Measurements from ENCODE around the gene ECE1. TPM values are rescaled to one million over a fixed set of nuclear protein-coding genes. Genes with fewer than 3 reads are reported as not detected.
"Not testable (repeated sequence)": the region's sequence is repeated elsewhere in the genome, so short reads cannot be mapped to it uniquely, and the experiment has no call there.

ECE1 gene
- polyA plus RNA-seq, 1 donor: 46.0 TPM

GRCh38 chr1:21229246-21230000, 60.8 kb downstream of the ECE1 start:
- DNase-seq: no peak

GRCh38 chr1:21228224-21228623, 62.0 kb downstream of the ECE1 start:
- not testable (repeated sequence) for DNase-seq

GRCh38 chr1:21225065-21225464, 65.2 kb downstream of the ECE1 start:
- no peak for DNase-seq

- no peak for DNase-seq
Observed at GRCh38 chr1:21220815-21221214, 69.4 kb downstream of the ECE1 start.

DNA sequence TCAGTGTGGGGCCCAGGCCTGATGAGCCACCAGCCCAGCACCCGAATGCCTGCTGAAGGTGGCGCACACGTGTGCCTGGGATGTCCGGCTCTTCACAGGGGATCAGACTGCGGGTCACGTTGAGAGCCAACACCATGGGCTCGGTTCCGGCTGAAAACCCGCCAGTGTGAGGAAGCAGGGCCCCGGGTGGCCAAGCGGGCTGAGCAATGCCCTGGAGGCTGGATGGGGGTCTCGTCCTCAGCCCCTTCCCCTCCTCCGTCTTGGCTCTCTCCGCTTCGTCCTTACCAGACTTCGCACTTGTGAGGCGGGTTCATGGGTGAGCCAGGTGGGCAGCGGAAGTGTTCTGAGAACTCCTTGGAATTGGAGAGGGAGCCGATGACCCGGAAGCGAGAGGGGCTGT, 70.6 kb downstream of the ECE1 start:
- DNase-seq: no peak

DNA sequence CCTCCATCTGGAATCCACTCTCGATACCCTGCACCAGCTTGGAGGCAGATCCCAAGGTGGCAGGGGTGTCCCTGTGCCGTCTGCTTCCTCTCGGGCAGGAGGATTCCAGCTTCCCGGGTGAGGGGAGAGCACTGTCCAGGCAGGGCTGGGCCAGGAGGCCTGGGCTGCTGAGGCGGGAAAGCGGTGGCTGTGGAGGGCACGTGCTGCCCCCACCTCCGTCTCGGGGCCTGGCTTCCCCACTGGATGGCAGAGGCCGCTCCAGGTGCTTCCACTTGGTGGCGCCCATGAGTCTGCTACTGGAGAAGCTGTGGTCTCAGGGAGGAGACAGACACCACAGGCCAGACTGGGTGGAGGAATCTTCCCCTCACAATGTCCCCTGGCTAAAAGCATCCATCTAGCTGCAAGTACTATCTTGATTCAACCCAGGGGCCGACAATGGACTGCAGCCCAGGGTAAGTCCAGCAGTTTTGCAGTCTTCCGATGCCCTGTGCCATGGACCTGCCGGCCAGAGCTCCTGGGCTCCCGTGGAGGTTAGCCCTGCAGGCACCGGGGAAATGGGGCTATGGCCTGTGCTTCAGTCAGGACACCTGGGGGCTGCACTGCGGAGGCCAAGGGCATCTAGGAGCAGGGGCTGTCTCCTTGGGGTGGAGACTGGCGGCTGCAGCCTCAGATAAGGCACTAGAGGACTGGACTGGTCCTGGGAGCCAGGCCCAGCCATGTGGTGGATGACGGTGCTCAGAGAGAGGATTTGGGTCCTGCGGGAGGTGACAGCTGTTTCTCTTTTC, 72.3 kb downstream of the ECE1 start:
- no peak for DNase-seq

DNA sequence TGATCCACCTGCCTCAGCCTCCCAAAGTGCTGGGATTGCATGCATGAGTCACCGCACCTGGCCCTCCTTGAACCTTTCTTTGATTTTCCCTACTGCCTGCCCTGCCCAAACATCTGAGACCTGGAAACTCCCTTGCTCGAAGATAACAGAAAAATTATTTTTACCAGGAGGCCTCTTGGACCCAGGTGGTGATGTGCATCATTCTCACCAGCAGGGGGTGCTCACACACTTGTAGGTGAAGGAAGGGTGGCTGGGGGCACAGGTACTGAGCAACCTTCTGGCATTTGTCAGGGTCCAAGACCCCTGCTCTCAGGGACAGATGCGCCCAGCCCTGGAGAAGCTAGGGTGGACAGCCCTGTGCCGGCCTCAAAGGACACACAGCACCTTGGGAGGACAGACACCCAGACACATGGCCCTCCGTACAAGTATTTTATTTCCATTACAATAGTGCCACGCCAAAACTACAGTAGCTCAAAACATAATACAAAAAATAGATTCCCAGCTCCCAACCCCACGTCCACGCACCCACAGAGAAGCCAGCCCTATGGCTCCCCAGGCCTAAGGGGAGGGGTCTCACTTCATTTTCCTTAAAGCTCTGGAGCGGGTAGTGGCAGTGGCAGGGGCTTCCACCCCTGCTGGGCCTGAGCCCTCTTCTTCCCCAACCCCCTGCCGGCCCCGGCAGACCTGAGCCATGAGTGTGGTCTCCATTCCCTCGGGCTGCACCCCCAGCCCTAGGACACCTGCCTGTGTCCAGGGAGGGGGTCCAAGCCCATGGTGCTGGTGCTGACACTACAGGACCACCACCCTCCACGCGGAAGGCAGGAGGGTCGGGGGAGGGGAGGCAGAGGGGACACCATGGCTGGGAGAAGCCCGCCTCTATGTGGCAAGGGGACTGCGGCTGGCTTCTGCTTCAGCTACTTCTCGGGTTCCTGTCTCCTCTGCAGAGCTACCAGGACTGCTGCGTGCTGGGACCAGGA, 73.1 kb downstream of the ECE1 start:
- DNase-seq: no peak

GRCh38 chr1:21212126-21212525, 78.1 kb downstream of the ECE1 start:
- no peak for DNase-seq

- not testable (repeated sequence) for DNase-seq
Observed at GRCh38 chr1:21208137-21208700, 82.0 kb downstream of the ECE1 start.

DNA sequence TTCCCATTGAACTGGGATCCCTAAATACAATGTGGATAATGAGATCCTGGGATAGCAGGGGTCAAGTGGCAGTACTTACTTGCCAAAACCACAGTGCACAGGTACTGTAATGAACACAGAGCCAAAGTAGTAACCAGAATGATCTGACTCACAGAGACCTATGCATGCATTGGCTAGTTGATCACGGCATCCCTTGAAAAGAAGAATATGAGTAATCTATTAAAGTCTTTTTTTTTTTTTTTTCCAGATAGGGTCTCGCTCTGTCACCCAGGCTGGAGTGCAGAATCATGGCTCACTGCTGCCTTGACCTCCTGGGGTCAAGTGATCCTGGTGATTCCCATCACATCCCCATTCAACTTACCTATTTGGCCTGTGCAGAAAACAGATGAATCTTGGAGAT, 84.1 kb downstream of the ECE1 start:
- DNase-seq: no peak

GRCh38 chr1:21205416-21205815, 84.8 kb downstream of the ECE1 start:
- no peak for DNase-seq

- no peak for DNase-seq
Observed at GRCh38 chr1:21201650-21202049, 88.6 kb downstream of the ECE1 start.

GRCh38 chr1:21201238-21201637, 89.0 kb downstream of the ECE1 start:
- not testable (repeated sequence) for DNase-seq

- no peak for DNase-seq
Observed at GRCh38 chr1:21200767-21201166, 89.5 kb downstream of the ECE1 start.

- DNase-seq: no peak
Observed at GRCh38 chr1:21198929-21199328, 91.3 kb downstream of the ECE1 start.

DNA sequence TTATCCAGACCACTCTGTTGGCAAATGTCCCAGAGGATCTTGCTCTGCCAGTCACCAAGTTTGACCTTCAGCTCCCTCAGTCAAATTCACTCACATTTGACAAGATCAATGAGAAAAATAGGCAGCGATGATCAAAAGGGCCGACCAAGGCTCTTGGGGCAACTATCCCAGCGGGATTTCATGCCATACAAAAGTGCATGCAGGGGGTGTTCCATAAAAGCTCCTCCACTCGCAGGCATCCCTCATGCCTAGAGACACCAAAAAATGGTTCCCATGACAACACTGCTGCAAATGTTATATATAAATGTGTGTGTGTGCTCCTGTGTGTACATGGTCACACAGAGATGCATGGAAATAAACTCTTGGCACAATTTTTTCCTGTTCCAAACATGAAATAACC, 97.4 kb downstream of the ECE1 start:
- DNase-seq: no peak

DNA sequence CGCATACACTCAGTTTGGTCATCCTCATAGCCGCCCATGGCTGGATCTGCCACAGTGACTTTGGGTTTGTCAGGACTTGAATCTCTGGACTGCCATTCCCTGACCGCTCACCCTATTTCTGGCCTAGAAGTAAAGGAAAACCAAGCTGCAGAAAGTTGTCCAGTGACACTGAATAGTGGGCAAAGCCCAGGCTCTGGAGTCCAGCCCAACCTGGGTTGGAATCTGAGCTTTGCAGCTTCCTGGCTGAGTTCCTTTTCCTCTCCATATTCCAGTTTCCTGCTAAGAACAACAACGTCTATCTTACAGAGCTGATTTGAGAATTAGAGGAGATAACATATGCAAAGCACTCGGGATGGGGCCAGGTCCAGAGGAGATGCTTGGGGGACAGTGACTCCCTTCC, 98.0 kb downstream of the ECE1 start:
- DNase-seq: no peak

GRCh38 chr1:21190771-21191170, 99.5 kb downstream of the ECE1 start:
- DNase-seq: not testable (repeated sequence)

- DNase-seq: no peak
Observed at GRCh38 chr1:21189906-21190500, 100.3 kb downstream of the ECE1 start.

DNA sequence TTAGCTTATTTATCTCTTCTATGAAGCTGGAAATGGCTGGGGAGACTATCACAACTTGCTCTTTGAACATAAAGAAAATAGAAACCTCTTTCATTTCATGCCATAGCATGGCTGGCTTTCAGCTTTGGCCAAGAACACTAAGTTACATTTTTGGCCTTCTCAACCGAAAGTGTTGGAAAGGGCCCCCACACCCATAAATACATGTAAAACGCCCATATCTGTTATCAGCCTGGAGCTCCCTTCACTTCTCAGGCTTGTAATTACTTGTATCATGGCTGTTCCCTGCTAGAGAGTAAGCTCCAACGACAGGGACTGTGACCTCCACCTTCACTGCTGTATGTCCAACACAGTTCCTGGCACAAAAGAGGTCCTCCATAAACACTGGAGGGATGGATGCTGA, 100.8 kb downstream of the ECE1 start:
- DNase-seq: no peak

DNA sequence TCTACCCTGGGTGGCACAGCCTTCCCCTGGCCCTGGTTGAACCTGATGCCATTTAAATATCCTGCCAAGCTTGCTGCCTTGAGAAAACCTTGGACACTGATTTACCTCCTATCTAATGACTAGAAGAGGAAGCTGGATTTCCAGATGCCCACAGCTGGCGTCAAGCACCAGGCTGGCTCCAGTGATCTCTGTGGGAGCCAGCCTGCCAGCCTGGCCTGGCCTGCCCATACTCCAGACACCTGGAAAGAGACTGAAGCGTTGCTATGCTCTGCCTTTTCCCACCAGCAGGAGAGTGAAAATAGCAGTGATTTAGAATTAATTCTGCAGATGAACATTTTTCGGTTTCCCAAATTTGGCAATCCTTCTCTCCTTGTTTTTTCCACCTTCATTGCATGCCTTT, 102.0 kb downstream of the ECE1 start:
- no peak for DNase-seq

All from left kidney (tissue), 2 donors.